Prostate gland (tissue), 2 donors: ENCODE data around the gene S100A6. TPM values are rescaled to one million over a fixed set of nuclear protein-coding genes. Genes with fewer than 3 reads are reported as not detected.

Experiments
- DNase-seq: peaks from one replicate; pipeline ENCODE4 v3.0.0-alpha.2; 2019; ENCODE audit warnings: low spot score
- H3K27ac ChIP-seq, 2 donors: fragments of 200-600 bp; sonication (generic); 2 replicates each; pipeline ENCODE4 v1.5.1; 2017 to 2019
- H3K27me3 ChIP-seq: fragments of 200-600 bp; sonication (generic); replicated peaks from 2 replicates; pipeline ENCODE4 v1.5.1; 2019; ENCODE audit not compliant: insufficient read depth
- H3K36me3 ChIP-seq, 2 donors: fragments of 200-600 bp; sonication (generic); 1 replicate in 1 of 2; 2 replicates in 1 of 2; pipeline versions ENCODE4 v1.5.1 to v1.8.1; 2017 to 2019
- H3K4me1 ChIP-seq: fragments of 200-600 bp; sonication (generic); replicated peaks from 2 replicates; pipeline ENCODE4 v1.5.1; 2019
- H3K4me3 ChIP-seq, 2 donors: fragments of 200-600 bp; sonication (generic); 2 replicates each; pipeline ENCODE4 v1.5.1; 2017 to 2019
- H3K9me3 ChIP-seq: fragments of 200-600 bp; sonication (generic); 2 replicates; pipeline ENCODE4 v1.5.1; 2017
- CTCF ChIP-seq, 4 experiments: fragments of 200-600 bp in 2 of 4; fragments of 450-650 bp in 2 of 4; sonication (generic) in 2 of 4; IDR thresholded peaks; 1 replicate in 3 of 4; 2 replicates in 1 of 4; pipeline ENCODE4 v1.5.1; 2016 to 2019; ENCODE audit warnings: antibody characterized with exemption in 4 of 4, mild to moderate bottlenecking in 2 of 4, moderate library complexity in 2 of 4
- POLR2A ChIP-seq: fragments of 450-650 bp; IDR thresholded peaks from one replicate; pipeline ENCODE4 v1.6.1; 2016; ENCODE audit warnings: antibody characterized with exemption, mild to moderate bottlenecking
- POLR2AphosphoS5 ChIP-seq: sonication (generic); formaldehyde crosslinking; IDR thresholded peaks from one replicate; pipeline ENCODE4 v1.6.1; 2017; ENCODE audit warnings: antibody characterized with exemption
- WGBS: methylation state at CpG from one replicate; pipeline ENCODE4 v1.1.5; 2018; 5-methylcytosine and 5-hydroxymethylcytosine counted together
- intact Hi-C: fragments of 100-400 bp; cut with DNase I; formaldehyde crosslinking; loops from one replicate; pipeline ENCODE4 v1.14.2; 2022
- total RNA-seq, 2 donors: library from RNA; depleted of rRNA; stranded (reverse); fragments of >200 nt; gene quantifications; one replicate each; pipeline ENCODE4 v1.1.0, GENCODE V29; 2016

S100A6 gene
- total RNA-seq, 2 donors from 2014 or later = 184 to 279 TPM

GRCh38 chr1:153541641-153542590 lies 6.1 kb upstream of the S100A6 start:
- TF ChIP-seq POLR2A = no peak
- no peak for TF ChIP-seq CTCF (IDR thresholded peaks at IDR 0.05)
- no peak for TF ChIP-seq POLR2AphosphoS5
- Histone ChIP-seq H3K27ac (no peak overlapping the region), H3K27me3 (no peaks in the 10 kb centered on the region), H3K4me1 (no peaks in the 10 kb centered on the region), H3K9me3 (no peaks in the 10 kb centered on the region), H3K36me3 (no peaks in the 10 kb centered on the region), H3K4me3 (no peak overlapping the region)
- intact Hi-C loops = no loop called here
- 77% methylated on average over 13 of the region's 13 CpGs for WGBS
- DNase-seq = no peak

GRCh38 chr1:153540394-153541361 lies 4.9 kb upstream of the S100A6 start, which contains the start of gene S100A5:
Gene S100A5, minus strand, starts transcription at chr1:153540934. Its CDS starts 743 bp downstream, at chr1:153540191.
- TF ChIP-seq POLR2AphosphoS5 = no peak
- TF ChIP-seq POLR2A = no peak
- TF ChIP-seq CTCF (IDR thresholded peaks at IDR 0.05) = no peak
- DNase-seq = no peak
- H3K4me3 ChIP-seq = no peak within 1 kb of the TSS
- H3K9me3 ChIP-seq = no peaks in the 10 kb centered on the region
- WGBS = 87% methylated on average over 11 of the region's 11 CpGs
- intact Hi-C loops = no loop called here
- no peaks in the 10 kb centered on the region for H3K27me3 ChIP-seq
- no peak within 1 kb of the TSS for H3K27ac ChIP-seq
- H3K36me3 ChIP-seq = no peaks in the 10 kb centered on the region
- peaks cover 3% of the 10 kb centered on the region for H3K4me1 ChIP-seq

- no peak for DNase-seq
- no peaks in the 10 kb centered on the region for H3K27me3 ChIP-seq
- H3K4me1 ChIP-seq = peaks cover 3% of the 10 kb centered on the region
- no peaks in the 10 kb centered on the region for H3K9me3 ChIP-seq
- TF ChIP-seq POLR2A (no peak), POLR2AphosphoS5 (no peak), CTCF (IDR thresholded peaks at IDR 0.05) (no peak)
- H3K4me3 ChIP-seq = no peak overlapping the region
- whole genome bisulfite sequencing = 74% methylated on average over 4 of the region's 4 CpGs
- intact Hi-C loops = no loop called here
- H3K36me3 ChIP-seq = no peaks in the 10 kb centered on the region
- H3K27ac ChIP-seq = no peak overlapping the region
Measured at GRCh38 chr1:153539395-153540093, 3.8 kb upstream of the S100A6 start.

GRCh38 chr1:153538315-153538821 lies 2.6 kb upstream of the S100A6 start:
- Histone ChIP-seq H3K9me3 (no peaks in the 10 kb centered on the region), H3K4me3 (no peak overlapping the region), H3K27me3 (no peaks in the 10 kb centered on the region), H3K27ac (no peak overlapping the region), H3K36me3 (no peaks in the 10 kb centered on the region), H3K4me1 (peaks cover 3% of the 10 kb centered on the region)
- intact Hi-C loops = no loop called here
- no peak for DNase-seq
- 81% methylated on average over 6 of the region's 6 CpGs for WGBS
- no peak for TF ChIP-seq POLR2A
- TF ChIP-seq POLR2AphosphoS5 = no peak
